CMK (cell line): ENCODE results near the gene SLCO3A1.
"Not testable (repeated sequence)": the region's sequence is repeated elsewhere in the genome, so short reads cannot be mapped to it uniquely, and the experiment has no call there.

Source experiments
- DNase-seq: peaks from one replicate; pipeline ENCODE4 v3.0.0-alpha.2; 2010; ENCODE audit warnings: low read depth

SLCO3A1 gene

DNA sequence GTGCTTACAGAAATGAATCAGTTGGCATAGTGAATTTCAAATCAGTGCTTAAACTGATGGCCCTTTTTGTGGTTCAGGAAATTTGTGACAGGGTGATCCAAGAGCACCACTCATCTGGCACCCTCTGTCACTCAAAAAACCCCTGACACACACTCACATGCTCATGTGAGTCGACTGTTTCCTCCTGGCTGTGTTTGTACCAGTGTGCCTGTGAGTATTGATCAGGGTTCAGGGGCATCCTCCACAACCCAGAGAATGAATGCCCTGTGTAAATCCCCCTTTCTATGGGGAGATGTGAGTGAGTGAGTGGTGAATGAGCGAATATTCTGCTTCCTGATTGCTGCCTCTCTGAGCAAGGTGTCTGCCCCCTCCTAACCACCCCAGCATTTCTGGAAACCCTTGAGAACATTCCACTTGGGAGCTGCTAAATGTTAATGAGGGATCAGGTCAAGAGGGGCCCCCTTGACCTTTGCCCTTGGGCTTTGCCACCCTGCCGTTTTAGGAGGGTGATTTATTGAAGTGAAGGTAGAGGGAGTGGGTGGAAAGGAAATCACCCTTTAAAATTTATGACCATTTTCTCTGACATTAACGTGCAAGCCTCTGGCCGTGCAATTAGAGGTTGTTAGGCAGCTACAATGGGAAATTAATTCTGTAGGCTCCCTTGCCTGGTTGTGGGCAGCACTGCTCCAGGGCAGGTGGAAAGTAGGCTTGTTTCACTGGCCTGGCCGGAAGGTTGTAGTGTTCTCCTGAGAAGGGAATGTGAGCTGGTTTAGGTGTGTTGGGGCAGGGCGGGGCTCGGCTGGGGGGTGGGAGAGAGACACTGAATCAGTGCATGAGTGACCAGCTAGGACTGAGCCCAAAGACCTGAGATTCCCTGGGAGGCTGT is 87.2 kb downstream of the SLCO3A1 start:
- no peak for DNase-seq

GRCh38 chr15:91941871-91942658 is 88.6 kb downstream of the SLCO3A1 start:
- DNase-seq: no peak

GRCh38 chr15:91942720-91943394 is 89.3 kb downstream of the SLCO3A1 start:
- no peak for DNase-seq

DNA sequence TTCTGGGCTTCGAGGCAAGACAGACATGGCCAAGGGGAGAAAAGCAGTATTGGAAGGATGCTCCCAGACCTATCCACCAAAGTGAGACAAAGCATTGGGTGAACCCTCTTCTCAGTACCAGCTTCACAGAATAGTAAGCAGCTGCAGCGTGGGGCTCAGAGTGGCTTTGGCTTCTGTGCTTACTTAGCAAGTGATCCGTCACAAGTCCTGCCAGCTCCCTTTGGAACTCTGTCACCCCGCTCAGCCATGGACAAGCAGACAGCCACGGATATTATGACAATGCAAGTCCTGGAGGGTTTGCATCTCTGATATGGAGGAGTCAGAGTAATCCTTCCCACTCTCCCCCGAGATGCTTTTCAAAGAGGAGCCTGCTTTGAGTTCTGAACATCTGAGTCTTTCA is 90.8 kb downstream of the SLCO3A1 start:
- DNase-seq: no peak

- DNase-seq: no peak
Observed at GRCh38 chr15:91945385-91945784, 91.9 kb downstream of the SLCO3A1 start.

GRCh38 chr15:91946075-91946474 is 92.6 kb downstream of the SLCO3A1 start:
- DNase-seq: no peak

GRCh38 chr15:91946581-91947292 is 93.2 kb downstream of the SLCO3A1 start:
- DNase-seq: peak; percentile 35

DNA sequence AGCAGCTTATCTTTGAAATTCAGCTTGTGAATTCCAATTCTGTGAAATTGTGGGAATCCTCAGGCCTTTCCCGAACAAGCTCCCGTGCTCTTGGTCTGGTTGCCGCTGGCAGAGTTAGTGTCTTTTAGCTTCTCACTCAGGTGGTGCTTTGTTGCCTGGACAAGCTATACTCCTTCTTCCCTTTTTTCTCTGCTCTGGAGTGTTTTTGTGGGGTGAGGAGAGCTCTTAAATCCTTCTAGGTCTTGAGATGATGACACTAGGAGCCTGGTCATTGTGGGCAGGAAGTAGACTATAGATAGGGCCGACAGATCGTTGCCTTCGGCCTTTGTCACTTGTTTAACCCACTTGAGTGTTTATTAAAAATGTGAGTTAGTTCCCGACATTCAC is 93.8 kb downstream of the SLCO3A1 start:
- peak; percentile 54 for DNase-seq

DNA sequence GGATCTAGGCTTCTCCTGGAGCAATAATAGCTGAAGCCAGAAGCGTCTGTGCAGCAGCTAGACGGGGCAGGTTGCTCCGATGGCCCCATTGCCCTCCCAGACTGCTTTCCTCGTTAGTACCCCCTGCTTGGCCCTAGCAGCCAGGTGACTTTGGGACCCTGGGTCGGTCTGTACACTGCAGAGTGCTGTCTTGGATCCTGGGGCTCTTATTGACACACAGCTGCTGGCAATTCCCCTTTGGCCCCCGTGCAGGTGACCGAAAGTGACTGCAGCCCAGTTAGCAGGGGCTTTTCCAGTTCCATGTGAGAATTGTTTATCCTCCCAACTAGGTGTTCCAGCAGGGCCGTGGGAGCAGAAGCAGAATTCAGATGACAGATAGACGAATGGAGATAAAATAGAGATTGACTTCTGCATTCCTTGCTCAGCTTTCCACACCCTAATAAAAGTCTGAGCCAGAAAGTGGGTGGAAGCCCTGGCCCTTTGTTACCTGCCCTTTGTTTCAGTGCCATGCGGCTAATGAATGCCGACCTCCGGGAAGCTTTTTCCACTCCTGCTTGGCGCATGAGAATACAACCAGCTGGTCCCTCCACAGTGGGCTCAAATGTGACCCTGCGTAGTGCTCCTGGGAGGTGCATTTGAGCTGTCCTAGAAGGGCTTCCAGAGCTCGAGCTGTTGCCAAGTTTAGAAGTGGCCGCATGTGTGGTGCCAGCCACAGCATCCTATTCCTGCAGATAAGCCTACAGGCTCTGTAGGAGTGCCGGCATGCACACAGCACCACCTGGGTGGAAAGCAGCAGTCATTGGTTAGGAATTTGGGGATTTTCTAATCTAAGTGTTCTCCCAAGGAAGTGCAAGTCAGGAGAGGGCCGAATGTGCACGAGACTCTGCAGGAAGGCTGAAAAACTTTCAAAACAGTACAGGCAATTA is 94.4 kb downstream of the SLCO3A1 start:
- DNase-seq: peak; percentile 12

GRCh38 chr15:91949361-91949760 is 95.9 kb downstream of the SLCO3A1 start:
- no peak for DNase-seq

DNA sequence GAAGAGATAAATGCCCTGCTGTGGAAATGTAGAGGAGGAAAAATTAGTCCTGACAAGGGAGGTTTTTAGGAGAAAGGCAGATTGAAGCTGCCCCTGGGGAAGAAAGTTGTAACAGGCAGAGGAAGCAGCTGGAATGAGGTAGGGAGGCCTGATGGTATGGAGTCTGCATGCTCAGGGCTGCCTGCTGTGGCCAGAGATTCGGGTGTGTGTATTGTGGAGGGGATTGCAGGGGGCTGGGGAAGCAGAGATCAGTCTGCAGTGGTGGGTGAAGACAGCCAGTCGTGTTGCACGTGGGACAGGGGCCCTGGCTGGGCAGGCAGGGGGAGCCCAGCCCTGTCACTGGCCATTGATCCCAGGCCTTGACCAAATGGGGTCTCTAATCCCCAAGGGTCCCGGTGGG is 96.5 kb downstream of the SLCO3A1 start:
- no peak for DNase-seq

DNA sequence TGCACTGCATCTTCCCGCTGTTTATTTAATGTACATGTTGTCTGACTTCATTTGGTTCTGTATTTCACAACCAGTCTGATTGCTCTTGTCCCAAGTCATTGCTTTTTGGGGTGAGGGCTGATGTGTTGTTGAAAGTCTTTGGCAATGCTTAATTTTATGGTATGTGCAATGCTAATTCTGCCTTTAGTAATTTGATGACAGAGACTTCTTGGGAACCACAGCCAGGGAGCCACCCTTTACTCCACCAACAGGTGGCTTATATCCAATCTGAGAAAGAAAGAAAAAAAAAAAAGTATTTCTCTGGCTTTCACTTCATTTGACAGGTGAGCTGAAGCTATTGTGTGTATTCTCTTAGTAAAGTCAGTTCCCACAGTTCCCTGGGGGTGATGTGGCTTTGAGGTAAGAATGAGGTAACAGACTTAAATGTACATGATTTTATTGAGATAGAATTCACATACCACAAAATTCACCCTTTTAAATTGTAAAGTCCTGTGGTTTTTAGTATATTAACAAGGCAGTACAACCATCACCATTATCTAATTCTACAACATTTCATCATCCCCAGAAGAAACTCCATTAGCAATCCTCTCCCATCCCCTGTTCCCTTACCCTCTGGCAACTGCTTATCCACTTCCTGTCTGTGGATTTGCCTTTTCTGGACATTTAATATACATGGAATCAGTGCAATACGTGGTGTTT is 97.3 kb downstream of the SLCO3A1 start:
- no peak for DNase-seq

DNA sequence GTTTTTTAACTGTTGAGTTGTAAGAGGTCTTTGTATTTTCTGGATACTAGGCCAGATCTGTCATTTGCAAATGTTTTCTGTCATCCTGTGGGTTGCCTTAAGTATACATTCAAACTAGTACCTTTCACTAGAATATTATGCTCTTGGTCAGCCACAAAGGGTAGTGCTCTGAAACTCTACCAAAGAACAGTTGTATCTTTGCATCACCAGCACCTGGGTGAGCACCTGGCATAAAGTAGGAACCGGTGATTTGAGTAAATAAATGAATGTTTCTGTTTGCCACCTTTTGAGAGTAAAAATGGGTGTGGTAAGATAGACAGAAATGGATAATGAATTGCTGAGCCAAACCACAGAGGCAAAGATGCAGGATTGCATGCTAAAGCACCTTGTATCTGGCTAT is 98.7 kb downstream of the SLCO3A1 start:
- no peak for DNase-seq

DNA sequence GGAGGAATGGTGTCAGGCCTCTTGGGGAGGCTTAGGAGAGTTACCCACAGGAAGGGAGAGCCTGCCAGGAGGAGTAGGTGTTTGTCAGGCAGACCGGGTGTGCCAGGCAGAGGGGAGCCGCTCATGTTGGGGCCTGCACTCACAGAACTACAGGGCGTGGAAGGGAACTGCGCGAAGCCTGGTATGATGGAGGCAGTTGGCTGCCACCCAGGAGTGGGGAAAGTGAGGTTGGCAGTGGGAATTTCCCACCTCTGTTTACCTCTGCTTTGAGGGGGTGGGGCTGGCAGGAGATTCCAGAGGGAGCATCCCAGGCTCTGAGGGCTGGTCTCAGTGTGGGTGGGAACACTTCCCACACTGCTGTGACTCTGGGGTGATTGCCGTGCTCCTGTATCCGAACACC is 99.9 kb downstream of the SLCO3A1 start:
- DNase-seq: no peak

DNA sequence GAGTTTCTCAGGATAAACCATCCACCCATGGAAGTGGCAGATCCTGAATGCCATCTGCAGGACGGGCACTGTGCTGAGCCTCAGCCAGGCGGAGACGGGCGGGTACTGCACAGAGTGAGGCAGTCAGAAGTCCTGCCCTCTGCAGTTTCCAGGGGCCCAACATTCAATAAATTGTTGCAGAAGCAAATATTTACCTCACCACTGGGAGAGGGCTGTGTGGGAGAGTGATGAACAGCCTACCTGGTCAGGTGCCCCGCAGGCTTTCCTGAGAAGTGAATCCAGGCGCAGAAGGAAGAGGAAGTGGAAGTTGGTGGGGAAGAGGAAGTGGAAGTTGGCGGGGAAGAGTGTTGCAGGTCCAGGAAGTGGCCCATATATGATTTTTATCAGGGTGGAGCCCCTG is 100.8 kb downstream of the SLCO3A1 start:
- no peak for DNase-seq

- no peak for DNase-seq
Observed at GRCh38 chr15:91956026-91956723, 102.7 kb downstream of the SLCO3A1 start.

DNA sequence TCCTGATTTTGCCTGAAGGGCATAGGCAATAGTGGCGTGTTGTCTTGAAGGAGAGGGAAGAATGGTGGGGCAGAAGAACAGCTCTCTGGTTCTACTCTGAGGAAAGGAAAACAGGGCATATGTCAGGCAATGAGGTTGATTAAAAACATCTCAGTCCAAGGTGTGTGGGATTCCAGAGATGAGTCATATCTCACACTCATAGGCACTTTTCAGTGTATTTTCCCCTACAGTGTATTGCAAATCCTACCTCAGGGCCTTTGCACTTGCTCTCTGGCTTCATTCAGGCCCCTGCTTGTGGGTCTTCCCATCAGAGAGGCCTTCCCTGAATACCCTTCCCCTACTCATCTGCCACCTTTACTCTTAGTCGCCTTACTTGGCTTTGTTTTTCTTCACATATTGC is 107.8 kb downstream of the SLCO3A1 start:
- DNase-seq: no peak

DNA sequence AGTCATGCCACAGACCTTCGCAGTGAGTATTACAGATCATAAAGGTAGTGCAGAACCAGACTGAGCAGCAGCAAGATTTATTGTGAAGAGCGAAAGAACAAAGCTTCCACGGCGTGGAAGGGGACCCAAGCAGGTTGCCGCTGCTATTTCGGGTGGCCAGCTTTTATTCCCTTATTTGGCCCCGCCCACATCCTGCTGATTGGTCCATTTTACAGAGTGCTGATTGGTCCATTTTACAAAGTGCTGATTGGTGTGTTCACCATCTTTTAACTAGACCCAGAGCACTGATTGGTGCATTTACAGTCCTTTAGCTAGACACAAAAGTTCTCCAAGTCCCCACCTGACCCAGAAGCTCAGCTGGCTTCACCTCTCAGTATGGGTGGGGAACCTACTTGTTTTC is 110.2 kb downstream of the SLCO3A1 start:
- DNase-seq: not testable (repeated sequence)

DNA sequence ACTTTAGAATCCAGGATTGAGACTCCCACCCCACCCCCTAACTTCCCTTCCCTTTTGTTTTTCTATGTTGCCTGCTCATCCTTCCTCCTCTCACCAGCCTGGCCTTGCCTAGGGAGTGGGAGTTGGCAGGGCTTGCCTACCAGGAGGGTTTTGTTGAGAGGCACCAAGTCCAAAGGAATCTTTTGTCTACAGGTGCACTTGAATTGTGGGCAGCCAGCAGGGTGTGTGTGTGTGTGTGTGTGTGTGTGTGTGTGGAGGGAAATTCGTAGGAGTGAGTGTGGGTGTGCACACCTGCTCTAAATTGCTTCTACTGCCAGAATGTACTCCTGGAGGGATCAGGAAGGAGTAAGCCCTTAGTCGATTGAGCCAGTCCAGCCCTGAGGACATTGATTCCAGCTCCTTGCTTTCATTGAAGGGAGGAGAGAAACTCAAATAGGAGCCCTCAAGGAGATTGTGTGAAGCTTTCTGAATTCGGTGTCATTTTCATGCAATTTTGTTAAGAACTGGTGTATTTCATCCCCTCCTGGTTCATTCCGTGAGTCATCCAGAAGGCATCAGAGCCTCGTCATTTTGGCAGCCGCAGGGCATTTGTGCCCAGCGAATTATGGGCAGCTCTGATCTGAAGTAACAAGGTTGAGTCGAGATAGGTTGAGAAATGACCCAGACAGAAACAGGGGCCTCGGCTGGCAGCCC is 112.1 kb downstream of the SLCO3A1 start:
- DNase-seq: no peak
